Endothelial cell of umbilical vein (primary cell): Measurements from ENCODE around the gene PPP2R5A.

Source experiments
- EZH2 ChIP-seq: IDR thresholded peaks from 2 replicates; pipeline ENCODE4 v1.6.1; 2012; ENCODE audit warnings: borderline replicate concordance, low read depth, mild to moderate bottlenecking, moderate library complexity, low read length, inconsistent platforms; ENCODE audit not compliant: severe bottlenecking
- JUN ChIP-seq: IDR thresholded peaks from 2 replicates; pipeline ENCODE4 v1.6.1; 2011; ENCODE audit warnings: borderline replicate concordance, low read depth; ENCODE audit not compliant: insufficient read length, insufficient read depth
- MAX ChIP-seq: IDR thresholded peaks from 2 replicates; pipeline ENCODE4 v1.6.1; 2011; ENCODE audit not compliant: insufficient read depth, insufficient read length
- POLR2A ChIP-seq: IDR thresholded peaks from 2 replicates; pipeline ENCODE4 v1.6.1; 2012; ENCODE audit warnings: low read depth, mild to moderate bottlenecking, control low read depth, low read length
- POLR2AphosphoS5 ChIP-seq: IDR thresholded peaks from 2 replicates; pipeline ENCODE4 v1.6.1; 2012; ENCODE audit warnings: low read depth, mild to moderate bottlenecking, control low read depth, low read length, moderate library complexity; ENCODE audit not compliant: insufficient read depth
- TF ChIP-seq, protein P1 (sequence below), 2 donors: IDR thresholded peaks; 1 replicate in 1 of 2; 2 replicates in 1 of 2; pipeline ENCODE4 v1.5.1; 2011; ENCODE audit warnings: low read length in 2 of 2, mild to moderate bottlenecking in 2 of 2, moderate library complexity in 2 of 2, control low read depth in 1 of 2, inconsistent platforms in 1 of 2, low read depth in 1 of 2; ENCODE audit not compliant: insufficient read depth in 1 of 2; ENCODE audit errors: extremely low read depth in 1 of 2

- TF ChIP-seq, protein P1, sequence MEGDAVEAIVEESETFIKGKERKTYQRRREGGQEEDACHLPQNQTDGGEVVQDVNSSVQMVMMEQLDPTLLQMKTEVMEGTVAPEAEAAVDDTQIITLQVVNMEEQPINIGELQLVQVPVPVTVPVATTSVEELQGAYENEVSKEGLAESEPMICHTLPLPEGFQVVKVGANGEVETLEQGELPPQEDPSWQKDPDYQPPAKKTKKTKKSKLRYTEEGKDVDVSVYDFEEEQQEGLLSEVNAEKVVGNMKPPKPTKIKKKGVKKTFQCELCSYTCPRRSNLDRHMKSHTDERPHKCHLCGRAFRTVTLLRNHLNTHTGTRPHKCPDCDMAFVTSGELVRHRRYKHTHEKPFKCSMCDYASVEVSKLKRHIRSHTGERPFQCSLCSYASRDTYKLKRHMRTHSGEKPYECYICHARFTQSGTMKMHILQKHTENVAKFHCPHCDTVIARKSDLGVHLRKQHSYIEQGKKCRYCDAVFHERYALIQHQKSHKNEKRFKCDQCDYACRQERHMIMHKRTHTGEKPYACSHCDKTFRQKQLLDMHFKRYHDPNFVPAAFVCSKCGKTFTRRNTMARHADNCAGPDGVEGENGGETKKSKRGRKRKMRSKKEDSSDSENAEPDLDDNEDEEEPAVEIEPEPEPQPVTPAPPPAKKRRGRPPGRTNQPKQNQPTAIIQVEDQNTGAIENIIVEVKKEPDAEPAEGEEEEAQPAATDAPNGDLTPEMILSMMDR (IDR thresholded peaks at IDR 0.05; ENCODE audit: extremely low read depth in 1 of 2, insufficient read depth in 1 of 2, low read depth in 1 of 2, low read length in 2 of 2): peak in 1 of 2 donors; percentile 1
- TF ChIP-seq JUN (no peak), EZH2 (no peak), POLR2A (no peak), POLR2AphosphoS5 (no peak), MAX (no peak)
Observed at GRCh38 chr1:212315907-212316306, 30.7 kb downstream of the PPP2R5A start.
